Trophoblast cell (in vitro differentiated cells and primary cell): Measurements from ENCODE around the gene TSC1.

Source experiments
- DNase-seq, 2 donors: peaks; one replicate each; pipeline ENCODE4 v3.0.0-alpha.2; 2016
- H2AFZ ChIP-seq: 2 replicates; pipeline ENCODE4 v1.6.1; 2013; ENCODE audit warnings: low read length, moderate library complexity, mild to moderate bottlenecking; ENCODE audit not compliant: insufficient read depth, poor library complexity
- H2AK5ac ChIP-seq: 2 replicates; pipeline ENCODE4 v1.6.1; 2013; ENCODE audit warnings: mild to moderate bottlenecking, low read length
- H2BK120ac ChIP-seq: 2 replicates; pipeline ENCODE4 v1.6.1; 2013; ENCODE audit warnings: low read length, mild to moderate bottlenecking, moderate library complexity; ENCODE audit not compliant: insufficient read depth, poor library complexity
- H2BK12ac ChIP-seq: 2 replicates; pipeline ENCODE4 v1.6.1; 2013; ENCODE audit warnings: mild to moderate bottlenecking, low read length, moderate library complexity
- H2BK5ac ChIP-seq: 2 replicates; pipeline ENCODE4 v1.6.1; 2013; ENCODE audit warnings: low read length, low read depth, moderate library complexity, mild to moderate bottlenecking; ENCODE audit not compliant: poor library complexity
- H3K14ac ChIP-seq: 2 replicates; pipeline ENCODE4 v1.6.1; 2013; ENCODE audit warnings: mild to moderate bottlenecking, low read length
- H3K18ac ChIP-seq: 2 replicates; pipeline ENCODE4 v1.6.1; 2013; ENCODE audit warnings: mild to moderate bottlenecking, low read length
- H3K23ac ChIP-seq: 2 replicates; pipeline ENCODE4 v1.6.1; 2013; ENCODE audit warnings: low read length
- H3K27ac ChIP-seq: 2 replicates; pipeline ENCODE4 v1.5.1; 2013; ENCODE audit warnings: low read depth, mild to moderate bottlenecking, inconsistent platforms, low read length, moderate library complexity
- H3K27me3 ChIP-seq: 2 replicates; pipeline ENCODE4 v1.6.1; 2013; ENCODE audit warnings: inconsistent platforms, mild to moderate bottlenecking, low read length, moderate library complexity; ENCODE audit not compliant: insufficient read depth
- H3K36me3 ChIP-seq, 2 experiments: 1 replicate in 1 of 2; 2 replicates in 1 of 2; pipeline ENCODE4 v1.6.1; 2013; ENCODE audit warnings: low read length in 2 of 2, mild to moderate bottlenecking in 2 of 2, moderate library complexity in 1 of 2; ENCODE audit not compliant: insufficient read depth in 2 of 2, control insufficient read depth in 1 of 2
- H3K4ac ChIP-seq: 2 replicates; pipeline ENCODE4 v1.6.1; 2013; ENCODE audit warnings: low read depth, mild to moderate bottlenecking, low read length, moderate library complexity
- H3K4me1 ChIP-seq, 2 experiments: 1 replicate in 1 of 2; 2 replicates in 1 of 2; pipeline ENCODE4 v1.6.1; 2013; ENCODE audit warnings: low read length in 2 of 2, mild to moderate bottlenecking in 2 of 2, moderate library complexity in 1 of 2; ENCODE audit not compliant: insufficient read depth in 2 of 2, control insufficient read depth in 1 of 2
- H3K4me2 ChIP-seq: 2 replicates; pipeline ENCODE4 v1.6.1; 2013; ENCODE audit warnings: inconsistent platforms, mild to moderate bottlenecking, low read length, moderate library complexity
- H3K4me3 ChIP-seq: 2 replicates; pipeline ENCODE4 v1.5.1; 2013; ENCODE audit warnings: mild to moderate bottlenecking, low read depth, low read length, inconsistent platforms
- H3K79me1 ChIP-seq: one replicate; pipeline ENCODE4 v1.6.1; 2013; ENCODE audit warnings: low read length
- H3K79me2 ChIP-seq: 2 replicates; pipeline ENCODE4 v1.6.1; 2013; ENCODE audit warnings: low read length, mild to moderate bottlenecking; ENCODE audit not compliant: control insufficient read depth, insufficient read depth, poor library complexity
- H3K9ac ChIP-seq: 2 replicates; pipeline ENCODE4 v1.6.1; 2013; ENCODE audit warnings: mild to moderate bottlenecking, low read length
- H3K9me3 ChIP-seq: 2 replicates; pipeline ENCODE4 v1.6.1; 2013; ENCODE audit warnings: low read depth, mild to moderate bottlenecking, control low read depth, inconsistent platforms, low read length; ENCODE audit not compliant: insufficient read depth
- H4K12ac ChIP-seq: 2 replicates; pipeline ENCODE4 v1.6.1; 2013; ENCODE audit warnings: low read depth, mild to moderate bottlenecking, low read length, moderate library complexity
- H4K8ac ChIP-seq: 2 replicates; pipeline ENCODE4 v1.6.1; 2013; ENCODE audit warnings: low read depth, mild to moderate bottlenecking, low read length, moderate library complexity
- H4K91ac ChIP-seq: one replicate; pipeline ENCODE4 v1.6.1; 2013; ENCODE audit warnings: low read depth, mild to moderate bottlenecking, low read length, moderate library complexity
- WGBS: extraction: QIAGEN DNeasy Blood & Tissue Kit; methylation state at CpG from one replicate; pipeline ENCODE4 v1.1.7; 2013; ENCODE audit warnings: missing lambda C conversion rate; ENCODE audit not compliant: insufficient read length, insufficient coverage; ENCODE audit errors: extremely low coverage; 5-methylcytosine and 5-hydroxymethylcytosine counted together

The TSC1 gene

DNA sequence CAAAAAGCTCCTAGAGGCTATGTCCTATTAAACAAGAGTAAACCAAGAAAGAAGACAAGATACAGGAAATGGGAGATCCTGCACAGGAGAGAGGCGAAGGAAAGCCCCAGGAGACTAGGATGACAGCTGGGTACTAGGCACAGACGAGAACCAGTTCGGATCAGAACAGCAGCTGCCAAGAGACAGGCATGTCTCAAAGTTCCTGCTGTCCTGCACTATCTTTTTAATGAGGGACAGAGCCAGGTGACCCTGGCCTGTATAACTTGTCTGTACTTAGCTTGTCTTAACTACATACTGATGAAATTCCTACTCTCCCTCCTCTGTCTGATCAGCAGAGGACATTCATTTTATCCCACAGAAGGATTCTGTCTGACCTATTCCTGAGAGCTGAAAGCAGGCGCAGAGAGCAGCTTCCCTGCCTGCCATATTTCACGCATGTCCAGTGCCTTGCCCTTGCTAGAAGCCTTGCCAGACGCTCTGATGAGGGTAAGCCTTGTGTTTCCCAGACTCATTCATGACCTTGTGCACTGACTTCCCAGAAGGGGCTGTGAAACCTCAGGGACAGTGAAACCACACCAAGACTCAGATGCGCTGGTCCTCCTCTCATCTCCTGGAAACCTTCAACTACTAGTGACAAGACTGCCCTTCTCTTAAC lies 24.7 kb downstream of the TSC1 start:
- WGBS: no CpG with 5 or more reads among the region's 7 CpGs
- no peak overlapping the region for H3K18ac ChIP-seq
- H3K36me3 ChIP-seq: peaks cover 12 to 34% of the 10 kb centered on the region in 2 experiments
- no peak overlapping the region for H2BK5ac ChIP-seq
- no peak overlapping the region for H3K27ac ChIP-seq
- H3K9ac ChIP-seq: no peak overlapping the region
- H3K27me3 ChIP-seq: no peaks in the 10 kb centered on the region
- no peak overlapping the region for H3K14ac ChIP-seq
- H2BK120ac ChIP-seq: no peak overlapping the region
- H4K12ac ChIP-seq: no peak overlapping the region
- no peak overlapping the region for H3K4ac ChIP-seq
- H2AFZ ChIP-seq: no peak overlapping the region
- H4K8ac ChIP-seq: no peak overlapping the region
- no peak overlapping the region for H4K91ac ChIP-seq
- no peak for DNase-seq
- peaks cover 6 to 8% of the 10 kb centered on the region in 2 experiments for H3K4me1 ChIP-seq
- H3K9me3 ChIP-seq: peaks cover 2% of the 10 kb centered on the region
- H3K79me2 ChIP-seq: no peaks in the 10 kb centered on the region
- H3K4me2 ChIP-seq: no peak overlapping the region
- no peaks in the 10 kb centered on the region for H3K79me1 ChIP-seq
- H2AK5ac ChIP-seq: no peak overlapping the region
- H3K4me3 ChIP-seq: no peak overlapping the region
- H3K23ac ChIP-seq: no peak overlapping the region
- no peak overlapping the region for H2BK12ac ChIP-seq

DNA sequence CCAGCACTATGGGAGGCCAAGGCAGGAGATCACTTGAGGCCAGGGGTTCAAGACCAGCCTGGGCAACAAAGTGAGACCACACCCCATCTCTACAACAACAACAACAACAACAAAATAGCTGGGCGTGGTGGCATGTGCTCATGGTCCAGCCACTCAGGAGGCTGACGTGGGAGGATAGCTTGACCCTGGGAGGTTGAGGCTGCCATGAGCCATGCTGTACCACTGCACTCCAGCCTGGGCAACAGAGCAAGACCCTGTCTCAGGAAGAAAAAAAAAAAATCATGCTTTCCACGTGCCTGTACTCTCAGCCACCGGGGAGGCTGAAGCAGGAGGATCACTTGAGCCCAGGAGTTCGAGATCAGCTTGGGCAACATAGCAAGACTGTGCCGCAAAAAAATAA lies 29.5 kb downstream of the TSC1 start:
- no peak overlapping the region for H2AFZ ChIP-seq
- peaks cover 16 to 28% of the 10 kb centered on the region in 2 experiments for H3K36me3 ChIP-seq
- peaks cover 1 to 4% of the 10 kb centered on the region in 2 experiments for H3K4me1 ChIP-seq
- H3K27me3 ChIP-seq: no peaks in the 10 kb centered on the region
- H3K4me2 ChIP-seq: no peak overlapping the region
- no peak overlapping the region for H3K18ac ChIP-seq
- no peak overlapping the region for H4K91ac ChIP-seq
- H2AK5ac ChIP-seq: no peak overlapping the region
- no peak overlapping the region for H3K27ac ChIP-seq
- no CpG with 5 or more reads among the region's 6 CpGs for WGBS
- no peak overlapping the region for H4K12ac ChIP-seq
- no peak overlapping the region for H2BK12ac ChIP-seq
- no peak for DNase-seq
- no peak overlapping the region for H3K14ac ChIP-seq
- no peak overlapping the region for H3K23ac ChIP-seq
- H3K4me3 ChIP-seq: no peak overlapping the region
- peaks cover 3% of the 10 kb centered on the region for H3K9me3 ChIP-seq
- H3K4ac ChIP-seq: no peak overlapping the region
- H2BK5ac ChIP-seq: no peak overlapping the region
- H3K79me2 ChIP-seq: no peaks in the 10 kb centered on the region
- no peaks in the 10 kb centered on the region for H3K79me1 ChIP-seq
- H3K9ac ChIP-seq: no peak overlapping the region
- no peak overlapping the region for H4K8ac ChIP-seq
- H2BK120ac ChIP-seq: no peak overlapping the region

DNA sequence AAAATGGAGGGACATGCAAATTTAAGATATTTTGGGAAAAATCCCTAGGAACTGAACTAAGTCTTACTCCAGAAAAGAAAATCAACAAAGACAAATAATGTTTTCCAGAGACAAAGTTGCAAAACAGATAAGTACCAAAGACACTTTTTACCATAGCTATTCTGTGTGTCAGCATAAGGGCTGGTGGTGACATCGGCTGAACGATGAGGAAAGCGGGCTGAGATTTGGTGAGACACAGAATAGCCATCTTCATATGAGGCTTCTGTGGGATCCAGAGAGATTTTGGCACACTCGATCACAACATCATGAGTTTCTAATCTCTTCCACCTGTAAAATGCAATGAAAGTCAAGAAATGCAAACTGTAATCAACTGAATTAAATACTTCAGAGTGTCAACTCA lies 32.3 kb downstream of the TSC1 start:
- no peak overlapping the region for H3K23ac ChIP-seq
- H2BK12ac ChIP-seq: no peak overlapping the region
- H2AK5ac ChIP-seq: no peak overlapping the region
- no peaks in the 10 kb centered on the region for H3K27me3 ChIP-seq
- no peak overlapping the region for H4K8ac ChIP-seq
- no peak overlapping the region for H2BK5ac ChIP-seq
- no peak overlapping the region for H3K27ac ChIP-seq
- H3K79me1 ChIP-seq: no peaks in the 10 kb centered on the region
- no peak overlapping the region for H4K91ac ChIP-seq
- no CpG with 5 or more reads among the region's 4 CpGs for WGBS
- H3K4me2 ChIP-seq: no peak overlapping the region
- H3K14ac ChIP-seq: no peak overlapping the region
- H3K9ac ChIP-seq: no peak overlapping the region
- no peak overlapping the region for H3K4ac ChIP-seq
- peaks cover 3% of the 10 kb centered on the region for H3K9me3 ChIP-seq
- H2BK120ac ChIP-seq: no peak overlapping the region
- H3K4me3 ChIP-seq: no peak overlapping the region
- H3K4me1 ChIP-seq: no peaks in the 10 kb centered on the region
- peak; percentile 85 to 88 for DNase-seq
- H3K36me3 ChIP-seq: peaks cover 18 to 33% of the 10 kb centered on the region in 2 experiments
- H4K12ac ChIP-seq: no peak overlapping the region
- no peaks in the 10 kb centered on the region for H3K79me2 ChIP-seq
- H3K18ac ChIP-seq: no peak overlapping the region
- no peak overlapping the region for H2AFZ ChIP-seq

DNA sequence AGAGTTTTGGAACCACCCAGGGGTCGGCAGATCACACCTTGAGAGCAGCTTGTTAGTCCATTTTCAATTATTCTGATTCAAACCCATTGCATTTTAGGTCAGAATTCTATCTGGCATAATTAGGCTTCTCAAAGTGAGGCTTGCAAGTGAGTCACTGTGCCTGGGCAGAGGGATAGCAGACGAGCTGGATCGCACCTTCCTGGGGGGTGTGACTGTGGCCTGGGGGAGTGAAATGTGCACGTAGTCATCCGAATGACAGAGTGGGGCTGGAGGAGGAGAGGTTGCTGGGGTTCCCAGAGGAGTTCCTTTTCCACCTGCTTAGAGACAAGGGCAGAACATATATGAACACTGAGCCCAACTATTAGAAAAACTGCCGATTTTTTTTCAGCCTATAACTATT lies 34.0 kb downstream of the TSC1 start:
- Histone ChIP-seq H3K4ac (no peak overlapping the region), H3K14ac (no peak overlapping the region), H3K79me1 (no peaks in the 10 kb centered on the region), H3K27me3 (no peaks in the 10 kb centered on the region), H2BK5ac (no peak overlapping the region), H2AFZ (no peak overlapping the region), H3K36me3 (peaks cover 23 to 36% of the 10 kb centered on the region in 2 experiments), H3K4me2 (no peak overlapping the region), H3K4me1 (no peaks in the 10 kb centered on the region), H3K27ac (no peak overlapping the region), H4K91ac (no peak overlapping the region), H2BK12ac (no peak overlapping the region), H3K9me3 (peaks cover 3% of the 10 kb centered on the region), H2BK120ac (no peak overlapping the region), H3K79me2 (no peaks in the 10 kb centered on the region), H3K18ac (no peak overlapping the region), H3K9ac (peak overlapping the region; percentile 46), H4K8ac (no peak overlapping the region), H3K4me3 (no peak overlapping the region), H2AK5ac (no peak overlapping the region), H4K12ac (no peak overlapping the region), H3K23ac (peak overlapping the region; percentile 63)
- DNase-seq: peak; percentile 54 to 63
- no CpG with 5 or more reads among the region's 6 CpGs for WGBS
